GM21367 (cell line): Measurements from ENCODE around the gene SPRY1.

ENCODE experiments used
- ATAC-seq: cut with Tn5 transposase; IDR thresholded peaks from one replicate; pipeline ENCODE4 v1.9.1; 2021; ENCODE audit not compliant: unreplicated experiment

The SPRY1 gene

GRCh38 chr4:123396307-123397143 lies at the start of gene SPRY1:
Gene SPRY1, plus strand, starts transcription at chr4:123396795. Its CDS starts 4,797 bp downstream, at chr4:123401592.
- peak; percentile 55 for ATAC-seq

GRCh38 chr4:123346951-123347350 lies 49.6 kb upstream of the SPRY1 start:
- peak; percentile 43 for ATAC-seq

- no peak for ATAC-seq
These were observed 47.6 kb upstream of the SPRY1 start for GRCh38 chr4:123348946-123349345.

- ATAC-seq, result no peak
These were observed 47.0 kb upstream of the SPRY1 start for GRCh38 chr4:123349421-123350190.

GRCh38 chr4:123350191-123350544 lies 46.4 kb upstream of the SPRY1 start:
- no peak for ATAC-seq

GRCh38 chr4:123350726-123351125 lies 45.9 kb upstream of the SPRY1 start:
- ATAC-seq, result no peak

GRCh38 chr4:123351713-123352112 lies 44.9 kb upstream of the SPRY1 start:
- ATAC-seq, result no peak

- no peak for ATAC-seq
These were observed 44.2 kb upstream of the SPRY1 start for GRCh38 chr4:123352240-123352945.

GRCh38 chr4:123352966-123353365 lies 43.6 kb upstream of the SPRY1 start:
- ATAC-seq, result no peak

GRCh38 chr4:123353656-123354055 lies 42.9 kb upstream of the SPRY1 start:
- ATAC-seq, result no peak

GRCh38 chr4:123354701-123355100 lies 41.9 kb upstream of the SPRY1 start:
- ATAC-seq, result no peak

- ATAC-seq, result no peak
These were observed 39.7 kb upstream of the SPRY1 start for GRCh38 chr4:123356921-123357320.

- no peak for ATAC-seq
These were observed 36.9 kb upstream of the SPRY1 start for GRCh38 chr4:123359449-123360315.

GRCh38 chr4:123361195-123361861 lies 35.3 kb upstream of the SPRY1 start:
- no peak for ATAC-seq

GRCh38 chr4:123362103-123362502 lies 34.5 kb upstream of the SPRY1 start:
- ATAC-seq, result no peak

- ATAC-seq, result peak; percentile 89
These were observed 32.9 kb upstream of the SPRY1 start for GRCh38 chr4:123363729-123364128.

GRCh38 chr4:123364906-123365305 lies 31.7 kb upstream of the SPRY1 start:
- ATAC-seq, result no peak

GRCh38 chr4:123365412-123365811 lies 31.2 kb upstream of the SPRY1 start:
- ATAC-seq, result no peak

GRCh38 chr4:123366144-123366748 lies 30.3 kb upstream of the SPRY1 start:
- ATAC-seq, result no peak

- ATAC-seq, result no peak
These were observed 17.8 kb upstream of the SPRY1 start for GRCh38 chr4:123378794-123379193.
